Hippocampal formation (tissue), 2 donors: ENCODE data around the gene ARHGAP6.

Source experiments
- DNase-seq, 2 donors: peaks; one replicate each; lab custom pipeline; 2025; lab: John Stamatoyannopoulos, UW

ARHGAP6 gene

GRCh38 chrX:11424903-11425674 lies 240.6 kb downstream of the ARHGAP6 start:
- no peak for DNase-seq

- no peak for DNase-seq
These were observed 241.8 kb downstream of the ARHGAP6 start for GRCh38 chrX:11423949-11424348.

- DNase-seq: no peak
These were observed 242.3 kb downstream of the ARHGAP6 start for GRCh38 chrX:11423362-11423818.

- DNase-seq: no peak
These were observed 243.2 kb downstream of the ARHGAP6 start for GRCh38 chrX:11422525-11422857.

GRCh38 chrX:11421805-11422524 lies 243.8 kb downstream of the ARHGAP6 start:
- DNase-seq: no peak

- no peak for DNase-seq
These were observed 244.9 kb downstream of the ARHGAP6 start for GRCh38 chrX:11420851-11421250.

GRCh38 chrX:11419102-11419501 lies 246.6 kb downstream of the ARHGAP6 start:
- DNase-seq: no peak

GRCh38 chrX:11416600-11416999 lies 249.1 kb downstream of the ARHGAP6 start:
- no peak for DNase-seq

GRCh38 chrX:11414091-11414490 lies 251.6 kb downstream of the ARHGAP6 start:
- DNase-seq: no peak

- DNase-seq: no peak
These were observed 252.8 kb downstream of the ARHGAP6 start for GRCh38 chrX:11412715-11413623.

GRCh38 chrX:11409957-11410356 lies 255.8 kb downstream of the ARHGAP6 start:
- no peak for DNase-seq

GRCh38 chrX:11408783-11409182 lies 256.9 kb downstream of the ARHGAP6 start:
- no peak for DNase-seq

GRCh38 chrX:11408109-11408405 lies 257.7 kb downstream of the ARHGAP6 start:
- DNase-seq: no peak

GRCh38 chrX:11407331-11408108 lies 258.2 kb downstream of the ARHGAP6 start:
- no peak for DNase-seq

- no peak for DNase-seq
These were observed 259.5 kb downstream of the ARHGAP6 start for GRCh38 chrX:11406109-11406765.

GRCh38 chrX:11403631-11404030 lies 262.1 kb downstream of the ARHGAP6 start:
- DNase-seq: no peak

GRCh38 chrX:11401966-11402365 lies 263.8 kb downstream of the ARHGAP6 start:
- no peak for DNase-seq

GRCh38 chrX:11399489-11400094 lies 266.1 kb downstream of the ARHGAP6 start:
- DNase-seq: no peak

- DNase-seq: no peak
These were observed 266.9 kb downstream of the ARHGAP6 start for GRCh38 chrX:11398785-11399184.

- DNase-seq: no peak
These were observed 267.6 kb downstream of the ARHGAP6 start for GRCh38 chrX:11398139-11398538.

GRCh38 chrX:11397680-11398079 lies 268.0 kb downstream of the ARHGAP6 start:
- no peak for DNase-seq
